GM23338 (cell line): ENCODE results near the gene MSGN1. TPM values are rescaled to one million over a fixed set of nuclear protein-coding genes. Genes with fewer than 3 reads are reported as not detected.

ENCODE experiments used
- ATAC-seq: fragments of 200-7000 bp; cut with Tn5 transposase; 3 replicates; pipeline ENCODE4 v1.9.1; 2020
- DNase-seq: peaks from one replicate; pipeline ENCODE4 v3.0.0-alpha.2; 2015; ENCODE audit warnings: low spot score
- H2AFZ ChIP-seq: fragments of 200-600 bp; sonication (generic); 2 replicates; pipeline ENCODE4 v1.8.0; 2016; ENCODE audit warnings: antibody characterized with exemption, mild to moderate bottlenecking, moderate library complexity
- H3F3A ChIP-seq: fragments of 200-600 bp; sonication (generic); replicated peaks from 2 replicates; pipeline ENCODE4 v1.8.0; 2017; ENCODE audit warnings: antibody characterized with exemption, mixed run types, low read depth
- H3K27ac ChIP-seq: fragments of 200-600 bp; sonication (generic); 2 replicates; pipeline ENCODE4 v1.6.1; 2016; ENCODE audit warnings: low read depth
- H3K27me3 ChIP-seq: fragments of 200-600 bp; sonication (generic); 2 replicates; pipeline ENCODE4 v1.8.0; 2016; ENCODE audit warnings: mild to moderate bottlenecking, mixed run types, moderate library complexity; ENCODE audit not compliant: insufficient read depth
- H3K36me3 ChIP-seq: fragments of 200-600 bp; sonication (generic); 2 replicates; pipeline ENCODE4 v1.8.0; 2016; ENCODE audit warnings: mild to moderate bottlenecking; ENCODE audit not compliant: insufficient read depth
- H3K4me1 ChIP-seq: fragments of 200-600 bp; sonication (generic); 2 replicates; pipeline ENCODE4 v1.8.0; 2016; ENCODE audit warnings: mild to moderate bottlenecking, moderate library complexity; ENCODE audit not compliant: insufficient read depth
- H3K4me2 ChIP-seq: fragments of 200-600 bp; sonication (generic); 2 replicates; pipeline ENCODE4 v1.7.1; 2017; ENCODE audit warnings: mixed run types
- H3K4me3 ChIP-seq: fragments of 200-600 bp; sonication (generic); 2 replicates; pipeline ENCODE4 v1.6.1; 2016; ENCODE audit warnings: mixed run types
- H3K79me2 ChIP-seq: fragments of 200-600 bp; sonication (generic); replicated peaks from 2 replicates; pipeline ENCODE4 v1.8.0; 2017; ENCODE audit warnings: mild to moderate bottlenecking; ENCODE audit not compliant: insufficient read depth
- H3K9me2 ChIP-seq: fragments of 200-600 bp; sonication (generic); 2 replicates; pipeline ENCODE4 v1.8.0; 2017; ENCODE audit not compliant: insufficient read depth
- H4K20me1 ChIP-seq: fragments of 200-600 bp; sonication (generic); replicated peaks from 2 replicates; pipeline ENCODE4 v1.8.0; 2017; ENCODE audit warnings: mild to moderate bottlenecking; ENCODE audit not compliant: insufficient read depth
- H3K27ac Mint-ChIP-seq: 2 replicates; pipeline ENCODE4 v1.8.0; 2020; ENCODE audit warnings: inconsistent platforms, mild to moderate bottlenecking, moderate library complexity, mixed read lengths
- H3K27me3 Mint-ChIP-seq: 3 replicates; pipeline ENCODE4 v1.8.0; 2022; ENCODE audit warnings: low read depth, mild to moderate bottlenecking, moderate library complexity, mixed read lengths, inconsistent platforms; ENCODE audit not compliant: insufficient read depth, poor library complexity
- H3K36me3 Mint-ChIP-seq: 3 replicates; pipeline ENCODE4 v1.8.0; 2021; ENCODE audit warnings: low read depth, mild to moderate bottlenecking, inconsistent platforms, moderate library complexity, mixed read lengths
- H3K4me1 Mint-ChIP-seq: 3 replicates; pipeline ENCODE4 v1.8.0; 2020; ENCODE audit warnings: mild to moderate bottlenecking, inconsistent platforms, mixed read lengths
- H3K4me3 Mint-ChIP-seq: 3 replicates; pipeline ENCODE4 v1.8.0; 2021; ENCODE audit warnings: moderate library complexity, mild to moderate bottlenecking, inconsistent platforms, mixed read lengths
- H3K9me3 Mint-ChIP-seq: 3 replicates; pipeline ENCODE4 v1.8.0; 2020; ENCODE audit warnings: moderate library complexity, mild to moderate bottlenecking, inconsistent platforms, mixed read lengths
- CREB1 ChIP-seq: fragments of 250-450 bp; sonication (Bioruptor Pico); IDR thresholded peaks from 2 replicates; pipeline ENCODE4 v1.5.0; 2020; ENCODE audit warnings: low read depth, mild to moderate bottlenecking, moderate library complexity
- EZH2 ChIP-seq: fragments of 200-600 bp; sonication (generic); IDR thresholded peaks from one replicate; pipeline ENCODE4 v1.8.0; 2017; ENCODE audit warnings: antibody characterized with exemption, mild to moderate bottlenecking, low read depth; ENCODE audit not compliant: unreplicated experiment
- EZH2phosphoT487 ChIP-seq: fragments of 200-600 bp; sonication (generic); IDR thresholded peaks from one replicate; pipeline ENCODE4 v1.8.1; 2018; ENCODE audit warnings: antibody characterized with exemption; ENCODE audit not compliant: unreplicated experiment
- JUNB ChIP-seq: IDR thresholded peaks from one replicate; pipeline ENCODE4 v1.6.1; 2016; ENCODE audit warnings: antibody characterized with exemption; ENCODE audit not compliant: unreplicated experiment
- POLR2AphosphoS5 ChIP-seq: IDR thresholded peaks from 2 replicates; pipeline ENCODE4 v1.6.1; 2016; ENCODE audit warnings: antibody characterized with exemption, low read depth
- ZNF114 ChIP-seq: fragments of 250-450 bp; sonication (Bioruptor Pico); IDR thresholded peaks from 2 replicates; pipeline ENCODE4 v1.5.0; 2020; ENCODE audit warnings: mild to moderate bottlenecking, moderate library complexity
- ZNF331 ChIP-seq: fragments of 250-450 bp; sonication (Bioruptor Pico); IDR thresholded peaks from 2 replicates; pipeline ENCODE4 v1.5.0; 2020; ENCODE audit warnings: low read depth, mild to moderate bottlenecking, moderate library complexity
- polyA plus RNA-seq: library from polyadenylated mRNA; unstranded; fragments of >200 nt; fragmentation: Nextera tagmentation; extraction: Ambion mirVana; gene quantifications from 2 replicates; pipeline ENCODE4 v1.2.1, GENCODE V29; 2016
- total RNA-seq: library from RNA; depleted of rRNA; stranded (reverse); fragments of >200 nt; shearing (Covaris generic); gene quantifications from 2 replicates; pipeline ENCODE4 v1.2.3, GENCODE V29; 2014
- TF ChIP-seq, protein P1 (sequence below): IDR thresholded peaks from one replicate; pipeline ENCODE4 v1.6.1; 2018; ENCODE audit warnings: antibody characterized with exemption; ENCODE audit not compliant: unreplicated experiment
- TF ChIP-seq, protein P2 (sequence below), 2 experiments: fragments of 200-600 bp in 1 of 2; sonication (generic) in 1 of 2; conservative IDR thresholded peaks; 2 replicates each; pipeline versions ENCODE4 v1.5.1 to v1.6.1; 2016 to 2017; ENCODE audit warnings: antibody characterized with exemption in 2 of 2, low read depth in 2 of 2, mild to moderate bottlenecking in 2 of 2, moderate library complexity in 1 of 2

Gene MSGN1
- total and polyA plus RNA-seq, 2 experiments from 2014 or later: not detected

- no peak overlapping the region for H3K27ac Mint-ChIP-seq
Measured at GRCh38 chr2:17851731-17852585, 35.7 kb downstream of the MSGN1 start.

DNA sequence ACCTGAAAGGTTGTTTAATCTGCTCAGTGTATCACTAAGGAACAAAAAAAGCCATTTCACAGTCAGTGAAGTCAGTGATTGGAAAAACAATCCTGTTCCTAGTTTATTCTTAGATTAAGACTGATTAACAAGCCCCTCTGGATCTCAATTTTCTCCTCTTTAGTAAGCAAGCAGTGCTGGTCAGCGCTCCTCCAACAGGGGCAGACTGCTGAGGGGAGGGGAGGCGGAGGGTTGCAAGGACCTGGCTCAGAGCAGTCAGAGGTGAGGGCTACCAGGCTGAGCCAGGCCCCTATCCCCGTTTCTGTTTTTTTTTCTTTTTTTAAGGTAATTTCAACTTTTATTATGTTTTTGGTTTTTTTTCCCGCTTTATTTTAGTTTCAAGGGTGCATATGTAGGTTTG is 37.5 kb downstream of the MSGN1 start:
- H3K27me3 Mint-ChIP-seq: no peaks in the 10 kb centered on the region
- H3K36me3 ChIP-seq: no peaks in the 10 kb centered on the region
- H3F3A ChIP-seq: no peaks in the 10 kb centered on the region
- ATAC-seq: peak; percentile 82
- no peak overlapping the region for H3K27ac ChIP-seq
- no peak overlapping the region for H2AFZ ChIP-seq
- no peaks in the 10 kb centered on the region for H3K79me2 ChIP-seq
- H3K9me3 Mint-ChIP-seq: no peaks in the 10 kb centered on the region
- H3K4me3 ChIP-seq: no peak overlapping the region
- H3K27ac Mint-ChIP-seq: no peak overlapping the region
- H3K36me3 Mint-ChIP-seq: no peaks in the 10 kb centered on the region
- TF ChIP-seq EZH2phosphoT487: no peak
- no peak for TF ChIP-seq ZNF331 (CRISPR knock-in tag)
- no peak for TF ChIP-seq POLR2AphosphoS5
- TF ChIP-seq, protein P1, sequence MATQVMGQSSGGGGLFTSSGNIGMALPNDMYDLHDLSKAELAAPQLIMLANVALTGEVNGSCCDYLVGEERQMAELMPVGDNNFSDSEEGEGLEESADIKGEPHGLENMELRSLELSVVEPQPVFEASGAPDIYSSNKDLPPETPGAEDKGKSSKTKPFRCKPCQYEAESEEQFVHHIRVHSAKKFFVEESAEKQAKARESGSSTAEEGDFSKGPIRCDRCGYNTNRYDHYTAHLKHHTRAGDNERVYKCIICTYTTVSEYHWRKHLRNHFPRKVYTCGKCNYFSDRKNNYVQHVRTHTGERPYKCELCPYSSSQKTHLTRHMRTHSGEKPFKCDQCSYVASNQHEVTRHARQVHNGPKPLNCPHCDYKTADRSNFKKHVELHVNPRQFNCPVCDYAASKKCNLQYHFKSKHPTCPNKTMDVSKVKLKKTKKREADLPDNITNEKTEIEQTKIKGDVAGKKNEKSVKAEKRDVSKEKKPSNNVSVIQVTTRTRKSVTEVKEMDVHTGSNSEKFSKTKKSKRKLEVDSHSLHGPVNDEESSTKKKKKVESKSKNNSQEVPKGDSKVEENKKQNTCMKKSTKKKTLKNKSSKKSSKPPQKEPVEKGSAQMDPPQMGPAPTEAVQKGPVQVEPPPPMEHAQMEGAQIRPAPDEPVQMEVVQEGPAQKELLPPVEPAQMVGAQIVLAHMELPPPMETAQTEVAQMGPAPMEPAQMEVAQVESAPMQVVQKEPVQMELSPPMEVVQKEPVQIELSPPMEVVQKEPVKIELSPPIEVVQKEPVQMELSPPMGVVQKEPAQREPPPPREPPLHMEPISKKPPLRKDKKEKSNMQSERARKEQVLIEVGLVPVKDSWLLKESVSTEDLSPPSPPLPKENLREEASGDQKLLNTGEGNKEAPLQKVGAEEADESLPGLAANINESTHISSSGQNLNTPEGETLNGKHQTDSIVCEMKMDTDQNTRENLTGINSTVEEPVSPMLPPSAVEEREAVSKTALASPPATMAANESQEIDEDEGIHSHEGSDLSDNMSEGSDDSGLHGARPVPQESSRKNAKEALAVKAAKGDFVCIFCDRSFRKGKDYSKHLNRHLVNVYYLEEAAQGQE: peak; percentile 56
- TF ChIP-seq ZNF114 (CRISPR knock-in tag): no peak
- TF ChIP-seq EZH2: no peak
- TF ChIP-seq JUNB: no peak
- TF ChIP-seq, protein P2, sequence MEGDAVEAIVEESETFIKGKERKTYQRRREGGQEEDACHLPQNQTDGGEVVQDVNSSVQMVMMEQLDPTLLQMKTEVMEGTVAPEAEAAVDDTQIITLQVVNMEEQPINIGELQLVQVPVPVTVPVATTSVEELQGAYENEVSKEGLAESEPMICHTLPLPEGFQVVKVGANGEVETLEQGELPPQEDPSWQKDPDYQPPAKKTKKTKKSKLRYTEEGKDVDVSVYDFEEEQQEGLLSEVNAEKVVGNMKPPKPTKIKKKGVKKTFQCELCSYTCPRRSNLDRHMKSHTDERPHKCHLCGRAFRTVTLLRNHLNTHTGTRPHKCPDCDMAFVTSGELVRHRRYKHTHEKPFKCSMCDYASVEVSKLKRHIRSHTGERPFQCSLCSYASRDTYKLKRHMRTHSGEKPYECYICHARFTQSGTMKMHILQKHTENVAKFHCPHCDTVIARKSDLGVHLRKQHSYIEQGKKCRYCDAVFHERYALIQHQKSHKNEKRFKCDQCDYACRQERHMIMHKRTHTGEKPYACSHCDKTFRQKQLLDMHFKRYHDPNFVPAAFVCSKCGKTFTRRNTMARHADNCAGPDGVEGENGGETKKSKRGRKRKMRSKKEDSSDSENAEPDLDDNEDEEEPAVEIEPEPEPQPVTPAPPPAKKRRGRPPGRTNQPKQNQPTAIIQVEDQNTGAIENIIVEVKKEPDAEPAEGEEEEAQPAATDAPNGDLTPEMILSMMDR (conservative IDR thresholded peaks at IDR 0.05; ENCODE audit: low read depth in 2 of 2): peak in 1 of 2 experiments; percentile 14; a peak in 1 of 4 replicates
- no peak overlapping the region for H3K4me2 ChIP-seq
- H3K4me1 ChIP-seq: no peaks in the 10 kb centered on the region
- H3K4me1 Mint-ChIP-seq: peaks cover 2% of the 10 kb centered on the region; the same call in 2 of the 3 replicates
- no peak overlapping the region for H3K4me3 Mint-ChIP-seq
- no peaks in the 10 kb centered on the region for H3K9me2 ChIP-seq
- H4K20me1 ChIP-seq: no peaks in the 10 kb centered on the region
- no peaks in the 10 kb centered on the region for H3K27me3 ChIP-seq
- DNase-seq: peak; percentile 43

More at GRCh38 chr2:17851731-17852585, 35.7 kb downstream of the MSGN1 start:
- Mint-ChIP-seq H3K4me1 (peaks cover 3% of the 10 kb centered on the region; the same call in 1 of the 3 replicates), H3K9me3 (no peaks in the 10 kb centered on the region), H3K4me3 (no peak overlapping the region), H3K27me3 (no peaks in the 10 kb centered on the region), H3K36me3 (no peaks in the 10 kb centered on the region)
- ATAC-seq (peak; percentile 85), DNase-seq (peak; percentile 85)
- Histone ChIP-seq H3K27me3 (no peaks in the 10 kb centered on the region), H2AFZ (no peak overlapping the region), H3K36me3 (no peaks in the 10 kb centered on the region), H4K20me1 (no peaks in the 10 kb centered on the region), H3K4me3 (no peak overlapping the region), H3K27ac (no peak overlapping the region), H3K79me2 (no peaks in the 10 kb centered on the region), H3K4me2 (no peak overlapping the region), H3K4me1 (no peaks in the 10 kb centered on the region), H3K9me2 (no peaks in the 10 kb centered on the region), H3F3A (no peaks in the 10 kb centered on the region)
- TF ChIP-seq, protein P2 (conservative IDR thresholded peaks at IDR 0.05; ENCODE audit: low read depth in 2 of 2): peak; percentile 91 to 92
- TF ChIP-seq JUNB: no peak
- TF ChIP-seq CREB1: no peak
